ENCODE results near the gene TNRC6C.

TNRC6C gene

DNA sequence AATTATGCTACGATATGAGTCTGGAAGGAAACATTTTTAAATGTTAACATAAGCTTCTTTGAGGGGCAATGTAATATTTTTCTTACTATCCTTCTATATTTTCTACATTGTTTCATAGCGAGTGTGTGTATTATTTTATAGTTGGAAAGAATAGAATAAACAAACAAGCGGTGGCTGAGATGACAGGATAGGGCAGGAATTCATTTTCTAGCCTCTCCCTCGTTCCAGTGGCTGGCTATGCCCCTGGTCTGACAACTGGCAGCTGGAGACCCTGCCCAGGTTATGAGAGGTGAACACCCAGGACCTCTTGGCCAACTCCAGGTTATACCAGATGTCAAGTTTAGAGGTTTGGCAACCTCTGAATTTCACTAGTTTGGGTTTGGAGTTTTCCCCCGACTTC, 14.5 kb upstream of the TNRC6C start:
- no peak for DNase-seq (ENCODE audit: low read depth)
- TF ChIP-seq, protein P1, sequence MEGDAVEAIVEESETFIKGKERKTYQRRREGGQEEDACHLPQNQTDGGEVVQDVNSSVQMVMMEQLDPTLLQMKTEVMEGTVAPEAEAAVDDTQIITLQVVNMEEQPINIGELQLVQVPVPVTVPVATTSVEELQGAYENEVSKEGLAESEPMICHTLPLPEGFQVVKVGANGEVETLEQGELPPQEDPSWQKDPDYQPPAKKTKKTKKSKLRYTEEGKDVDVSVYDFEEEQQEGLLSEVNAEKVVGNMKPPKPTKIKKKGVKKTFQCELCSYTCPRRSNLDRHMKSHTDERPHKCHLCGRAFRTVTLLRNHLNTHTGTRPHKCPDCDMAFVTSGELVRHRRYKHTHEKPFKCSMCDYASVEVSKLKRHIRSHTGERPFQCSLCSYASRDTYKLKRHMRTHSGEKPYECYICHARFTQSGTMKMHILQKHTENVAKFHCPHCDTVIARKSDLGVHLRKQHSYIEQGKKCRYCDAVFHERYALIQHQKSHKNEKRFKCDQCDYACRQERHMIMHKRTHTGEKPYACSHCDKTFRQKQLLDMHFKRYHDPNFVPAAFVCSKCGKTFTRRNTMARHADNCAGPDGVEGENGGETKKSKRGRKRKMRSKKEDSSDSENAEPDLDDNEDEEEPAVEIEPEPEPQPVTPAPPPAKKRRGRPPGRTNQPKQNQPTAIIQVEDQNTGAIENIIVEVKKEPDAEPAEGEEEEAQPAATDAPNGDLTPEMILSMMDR (IDR thresholded peaks at IDR 0.05; ENCODE audit: insufficient read depth, low read depth, low read length, missing control alignments): no peak
- no peak overlapping the region for H3K4me3 ChIP-seq (ENCODE audit: low read length)

DNA sequence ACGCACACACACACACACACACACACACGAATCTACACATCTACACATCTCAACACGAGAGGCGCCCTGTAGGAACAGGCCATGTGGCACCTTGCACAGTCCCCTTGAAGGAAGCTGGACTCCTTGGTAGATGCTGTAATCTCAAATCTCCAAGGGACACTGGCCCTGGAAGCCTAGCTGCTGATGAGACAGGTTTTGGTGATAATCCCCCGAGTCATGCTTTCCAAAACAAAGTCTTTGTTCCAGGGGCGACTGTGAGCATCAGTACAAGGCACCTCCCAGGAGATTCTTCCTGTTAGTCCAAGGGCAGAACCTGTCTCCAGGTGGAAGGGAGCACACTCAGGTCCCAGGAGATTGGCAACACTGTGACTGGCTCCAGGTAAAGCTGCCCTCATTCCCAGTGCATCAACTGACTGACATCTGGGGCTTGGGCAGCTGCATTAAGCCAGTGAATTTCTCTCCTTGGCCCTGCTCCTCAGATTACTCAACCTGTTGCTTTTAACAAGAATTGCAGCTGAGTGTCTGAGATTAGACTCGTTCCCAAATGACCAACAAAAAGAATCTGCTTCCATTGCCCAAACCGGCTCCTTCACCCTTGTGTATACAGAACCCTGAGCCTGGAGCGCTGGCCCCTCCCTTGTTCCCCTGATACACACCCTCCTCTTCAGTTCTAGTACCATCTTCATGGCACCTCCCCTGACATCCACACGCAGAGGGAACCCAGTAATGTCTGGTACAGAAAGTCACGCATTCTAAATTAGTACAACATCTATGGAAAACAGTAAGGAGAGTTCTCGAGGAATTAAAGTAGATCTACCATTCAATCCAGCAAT, 13.9 kb upstream of the TNRC6C start:
- no peak overlapping the region for H3K4me3 ChIP-seq (ENCODE audit: low read length)
- no peak for DNase-seq (ENCODE audit: low read depth)
- TF ChIP-seq, protein P1 (IDR thresholded peaks at IDR 0.05; ENCODE audit: insufficient read depth, low read depth, low read length, missing control alignments): no peak

DNA sequence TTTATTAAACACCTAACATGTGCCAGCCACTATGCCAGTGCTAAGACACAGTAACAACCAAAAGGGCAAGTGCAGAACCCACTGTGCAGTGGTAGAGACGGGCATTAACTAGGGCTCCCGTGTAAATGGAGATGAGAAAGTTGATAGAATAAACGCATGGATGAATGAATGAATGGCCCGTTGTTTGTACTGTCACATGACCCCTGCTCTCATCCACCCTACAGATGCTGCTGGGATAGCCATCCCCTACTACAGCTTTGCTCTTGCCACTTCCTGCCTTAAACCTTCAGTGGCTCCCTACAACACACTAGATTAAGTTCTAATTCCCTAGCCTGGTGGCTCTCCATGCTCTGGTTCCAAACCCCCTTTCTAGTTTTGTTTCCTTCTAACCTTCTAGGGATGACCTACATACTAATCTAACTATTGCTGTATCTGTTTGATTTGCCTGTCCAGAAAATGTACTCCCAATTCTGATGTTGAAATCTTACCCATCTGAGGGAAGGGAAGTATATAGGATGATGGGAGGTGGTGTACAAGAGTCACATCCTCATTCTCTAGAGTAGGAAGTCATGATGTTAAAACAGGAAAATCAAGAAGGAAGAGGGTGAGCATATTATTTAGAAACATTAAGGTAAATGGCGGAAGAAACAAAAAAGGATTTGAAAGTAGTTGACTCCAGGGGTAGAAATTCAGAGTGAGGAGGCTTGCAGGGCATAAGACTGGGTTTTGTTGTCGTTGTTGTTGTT, 11.4 kb upstream of the TNRC6C start:
- no peak overlapping the region for H3K4me3 ChIP-seq (ENCODE audit: low read length)
- TF ChIP-seq, protein P1 (IDR thresholded peaks at IDR 0.05; ENCODE audit: insufficient read depth, low read depth, low read length, missing control alignments): no peak
- no peak for DNase-seq (ENCODE audit: low read depth)

DNA sequence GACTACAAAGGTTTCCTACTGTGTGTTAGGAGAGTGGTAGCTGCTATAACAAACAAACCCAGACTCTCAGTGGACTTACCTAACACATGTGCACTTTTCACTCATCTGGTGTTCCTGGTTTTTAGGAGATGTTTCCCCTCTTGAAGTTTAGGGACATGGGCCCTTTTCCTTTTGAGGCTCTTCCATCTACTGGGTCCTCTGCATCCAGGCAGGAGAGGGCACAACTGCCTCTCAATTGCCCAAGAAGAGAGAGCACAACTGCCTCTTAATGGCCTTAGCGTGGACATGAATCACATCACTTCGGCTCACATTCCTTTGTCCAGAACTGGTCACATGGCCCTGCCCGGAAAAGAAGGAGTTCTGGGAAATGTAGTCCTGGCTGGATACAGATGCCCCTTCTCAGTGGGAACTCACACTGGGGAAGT, 9.8 kb upstream of the TNRC6C start:
- TF ChIP-seq, protein P1 (IDR thresholded peaks at IDR 0.05; ENCODE audit: insufficient read depth, low read depth, low read length, missing control alignments): no peak
- DNase-seq (ENCODE audit: low read depth): no peak
- H3K4me3 ChIP-seq (ENCODE audit: low read length): no peak overlapping the region

DNA sequence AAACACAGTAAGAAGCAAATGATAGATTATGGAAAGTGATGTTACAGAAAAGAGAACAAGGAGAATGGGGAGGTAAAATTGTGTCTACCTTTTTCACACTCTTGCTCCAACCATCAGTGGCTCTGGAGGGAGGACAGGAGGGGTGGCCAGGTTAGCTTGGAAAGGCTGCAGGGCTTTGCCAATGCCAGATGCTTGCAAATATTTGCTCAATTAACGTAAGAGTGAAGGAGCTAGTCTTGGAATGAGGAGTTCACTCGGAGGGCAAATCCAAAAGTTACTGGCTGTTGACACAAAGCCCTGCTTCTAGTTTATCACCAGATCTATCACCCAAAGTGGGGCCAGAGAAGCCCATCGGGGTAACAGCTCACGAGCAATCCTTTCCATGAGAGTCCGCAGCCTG, 7.4 kb upstream of the TNRC6C start:
- TF ChIP-seq, protein P1 (IDR thresholded peaks at IDR 0.05; ENCODE audit: insufficient read depth, low read depth, low read length, missing control alignments): no peak
- no peak overlapping the region for H3K4me3 ChIP-seq (ENCODE audit: low read length)
- DNase-seq (ENCODE audit: low read depth): no peak

DNA sequence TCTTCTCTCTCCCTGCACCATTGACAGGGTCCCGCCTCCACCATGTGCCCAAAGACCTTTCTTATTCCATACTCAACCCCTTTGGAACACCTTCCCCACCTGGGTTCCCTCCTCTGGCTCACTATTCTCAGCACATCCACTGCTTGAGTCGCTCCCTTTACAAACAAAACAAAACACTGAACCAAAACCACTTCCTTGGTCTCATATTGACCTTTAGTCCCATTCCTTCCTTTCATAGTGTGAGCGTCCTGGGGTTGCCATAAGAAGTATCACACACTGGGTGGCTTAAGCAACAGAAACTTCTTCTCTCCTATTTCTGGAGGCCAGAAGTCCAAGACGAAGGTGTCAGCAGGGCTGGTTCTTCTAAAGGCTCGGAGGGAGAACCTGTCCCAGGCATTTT, 6.1 kb upstream of the TNRC6C start:
- TF ChIP-seq, protein P1 (IDR thresholded peaks at IDR 0.05; ENCODE audit: insufficient read depth, low read depth, low read length, missing control alignments): no peak
- no peak overlapping the region for H3K4me3 ChIP-seq (ENCODE audit: low read length)
- no peak for DNase-seq (ENCODE audit: low read depth)
